Fibroblast of villous mesenchyme (primary cell): Measurements from ENCODE around the gene EPN3. TPM values are rescaled to one million over a fixed set of nuclear protein-coding genes. Genes with fewer than 3 reads are reported as not detected.

Experiments
- DNase-seq: peaks from one replicate; pipeline ENCODE4 v3.0.0-alpha.2; 2010; ENCODE audit warnings: low read depth
- H3K4me3 ChIP-seq: 2 replicates; pipeline ENCODE4 v1.5.1; 2011; ENCODE audit warnings: low read depth, mild to moderate bottlenecking, low read length
- total RNA-seq: library from RNA; depleted of rRNA; stranded (reverse); fragments of >200 nt; gene quantifications from 2 replicates; pipeline ENCODE4 v1.2.3, GENCODE V29; 2012
- TF ChIP-seq, protein P1 (sequence below): IDR thresholded peaks from 2 replicates; pipeline ENCODE4 v1.5.1; 2012; ENCODE audit warnings: low read depth, mild to moderate bottlenecking, low read length; ENCODE audit not compliant: insufficient read depth

EPN3 gene
- total RNA-seq, 1 donor: under 0.01 TPM

DNA sequence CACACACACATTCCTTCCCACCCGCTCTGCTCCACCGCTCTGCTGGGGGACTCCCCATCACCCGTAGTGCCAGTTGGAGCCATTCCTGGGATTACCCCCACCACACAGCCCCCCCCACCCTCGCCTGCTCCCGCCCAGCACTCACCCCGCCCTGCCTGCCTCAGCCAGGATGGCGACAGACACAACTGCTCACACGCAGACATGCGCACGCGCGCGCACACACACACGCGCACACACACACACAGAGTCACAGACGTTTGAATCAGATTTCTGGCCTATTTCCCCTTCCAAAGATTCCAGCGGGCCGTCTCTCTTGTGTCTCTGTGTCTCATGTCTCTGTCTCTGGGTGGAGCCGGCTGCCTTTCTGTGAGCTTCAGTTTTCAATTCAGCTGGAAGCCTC lies 32.4 kb downstream of the EPN3 start:
- no peak overlapping the region for H3K4me3 ChIP-seq

DNA sequence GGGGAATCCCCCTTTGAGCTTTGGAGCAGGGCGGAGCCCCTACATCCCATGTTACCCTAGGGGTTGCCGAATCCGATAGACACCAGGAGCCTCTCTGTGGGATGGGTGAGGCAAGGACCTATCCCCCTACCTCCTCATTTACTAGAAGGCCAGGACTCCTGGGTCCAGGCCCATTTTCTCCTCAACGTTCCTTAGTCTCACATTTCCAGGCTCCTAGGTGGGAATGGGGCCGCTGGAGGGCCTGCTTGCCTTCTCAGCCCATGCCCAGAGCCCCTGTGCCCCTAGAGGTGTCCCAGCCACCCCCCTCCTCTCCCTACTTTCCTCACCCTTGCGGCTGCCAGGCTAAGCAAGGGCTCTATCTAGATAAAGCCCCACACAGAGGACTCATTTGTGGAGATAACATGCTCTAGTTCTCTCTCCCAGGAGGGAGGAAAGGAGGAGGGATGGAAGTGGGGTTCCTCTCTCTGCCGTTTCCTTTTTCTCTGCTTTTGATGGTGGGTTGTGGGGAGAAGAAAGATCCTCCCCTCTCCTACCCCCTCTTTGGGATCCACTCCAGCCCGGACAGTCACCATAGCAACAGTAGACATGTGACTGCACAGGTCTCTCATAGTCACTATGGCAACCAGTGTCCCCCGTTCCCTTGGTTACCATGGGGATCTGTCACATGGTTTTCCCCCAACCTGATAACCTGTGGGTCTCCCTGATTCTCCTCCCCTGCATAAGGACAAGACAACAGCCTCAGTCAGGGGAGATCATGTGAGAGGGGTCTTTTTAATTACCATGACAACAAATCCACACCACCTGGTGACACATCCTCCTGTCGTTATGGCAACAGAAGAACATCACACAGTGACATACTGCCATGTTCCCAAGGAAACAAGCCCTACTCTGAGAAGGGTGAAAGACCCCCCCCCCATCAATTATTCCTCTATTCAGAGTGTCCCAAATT lies 33.1 kb downstream of the EPN3 start:
- H3K4me3 ChIP-seq: no peak overlapping the region
- no peak for DNase-seq
- TF ChIP-seq, protein P1, sequence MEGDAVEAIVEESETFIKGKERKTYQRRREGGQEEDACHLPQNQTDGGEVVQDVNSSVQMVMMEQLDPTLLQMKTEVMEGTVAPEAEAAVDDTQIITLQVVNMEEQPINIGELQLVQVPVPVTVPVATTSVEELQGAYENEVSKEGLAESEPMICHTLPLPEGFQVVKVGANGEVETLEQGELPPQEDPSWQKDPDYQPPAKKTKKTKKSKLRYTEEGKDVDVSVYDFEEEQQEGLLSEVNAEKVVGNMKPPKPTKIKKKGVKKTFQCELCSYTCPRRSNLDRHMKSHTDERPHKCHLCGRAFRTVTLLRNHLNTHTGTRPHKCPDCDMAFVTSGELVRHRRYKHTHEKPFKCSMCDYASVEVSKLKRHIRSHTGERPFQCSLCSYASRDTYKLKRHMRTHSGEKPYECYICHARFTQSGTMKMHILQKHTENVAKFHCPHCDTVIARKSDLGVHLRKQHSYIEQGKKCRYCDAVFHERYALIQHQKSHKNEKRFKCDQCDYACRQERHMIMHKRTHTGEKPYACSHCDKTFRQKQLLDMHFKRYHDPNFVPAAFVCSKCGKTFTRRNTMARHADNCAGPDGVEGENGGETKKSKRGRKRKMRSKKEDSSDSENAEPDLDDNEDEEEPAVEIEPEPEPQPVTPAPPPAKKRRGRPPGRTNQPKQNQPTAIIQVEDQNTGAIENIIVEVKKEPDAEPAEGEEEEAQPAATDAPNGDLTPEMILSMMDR: no peak

More for the DNA sequence above, 32.4 kb downstream of the EPN3 start:
- DNase-seq: peak; percentile 54
- TF ChIP-seq, protein P1: no peak

DNA sequence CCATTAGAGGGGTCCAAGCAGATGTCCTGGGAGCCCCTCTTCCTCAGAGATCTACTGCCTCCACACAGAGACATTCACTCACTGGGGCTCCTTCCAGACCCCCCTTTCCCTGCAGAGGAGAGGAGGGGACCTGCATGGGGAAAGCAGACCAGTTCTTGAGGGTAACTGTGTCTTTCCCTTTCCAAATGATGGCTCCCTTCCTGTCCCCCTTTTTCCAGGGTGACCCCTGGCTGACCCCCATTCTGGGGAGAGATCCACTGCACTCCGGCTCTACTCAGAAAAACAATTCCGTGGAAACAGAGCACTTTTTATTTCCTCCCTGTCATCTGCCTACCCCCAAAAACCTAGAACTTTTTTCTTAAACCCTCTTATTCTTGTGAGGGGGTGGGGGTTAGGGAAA lies 34.4 kb downstream of the EPN3 start:
- DNase-seq: no peak
- no peak overlapping the region for H3K4me3 ChIP-seq
- TF ChIP-seq, protein P1: no peak

DNA sequence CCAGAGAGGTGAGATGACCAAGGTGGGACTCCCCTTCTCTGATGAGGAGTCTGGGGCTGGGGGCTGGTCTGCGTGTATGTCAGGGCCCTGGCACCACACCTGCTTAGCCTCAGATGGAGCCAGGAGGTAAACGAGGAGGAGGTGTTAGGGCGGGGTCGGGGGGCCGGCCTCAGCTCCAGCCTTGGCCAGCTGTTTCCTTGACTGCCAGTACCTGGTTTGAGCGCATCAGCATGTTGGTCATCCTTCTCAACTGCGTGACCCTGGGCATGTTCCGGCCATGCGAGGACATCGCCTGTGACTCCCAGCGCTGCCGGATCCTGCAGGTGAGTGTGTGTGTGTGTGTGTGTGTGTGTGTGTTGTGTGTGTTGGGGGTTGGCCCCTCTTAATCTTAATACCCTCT lies 36.1 kb downstream of the EPN3 start:
- no peak overlapping the region for H3K4me3 ChIP-seq
- TF ChIP-seq, protein P1: no peak
- no peak for DNase-seq

DNA sequence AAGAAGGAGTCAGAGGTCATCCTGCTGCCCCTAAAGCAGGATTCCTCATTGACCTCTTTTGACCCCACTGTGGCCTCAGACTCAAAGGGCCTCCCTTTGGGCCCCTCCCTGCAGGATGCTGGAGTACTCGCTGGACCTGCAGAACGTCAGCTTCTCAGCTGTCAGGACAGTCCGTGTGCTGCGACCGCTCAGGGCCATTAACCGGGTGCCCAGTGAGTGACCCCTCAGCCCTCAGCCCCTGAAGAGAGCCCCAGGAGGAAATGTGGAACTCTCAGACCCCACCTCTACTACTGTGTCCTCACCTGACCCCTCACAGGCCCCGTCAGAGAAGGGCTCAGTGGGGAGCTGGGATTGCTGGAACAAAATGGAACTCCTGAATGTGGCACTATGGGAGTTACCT lies 37.1 kb downstream of the EPN3 start:
- TF ChIP-seq, protein P1: no peak

DNA sequence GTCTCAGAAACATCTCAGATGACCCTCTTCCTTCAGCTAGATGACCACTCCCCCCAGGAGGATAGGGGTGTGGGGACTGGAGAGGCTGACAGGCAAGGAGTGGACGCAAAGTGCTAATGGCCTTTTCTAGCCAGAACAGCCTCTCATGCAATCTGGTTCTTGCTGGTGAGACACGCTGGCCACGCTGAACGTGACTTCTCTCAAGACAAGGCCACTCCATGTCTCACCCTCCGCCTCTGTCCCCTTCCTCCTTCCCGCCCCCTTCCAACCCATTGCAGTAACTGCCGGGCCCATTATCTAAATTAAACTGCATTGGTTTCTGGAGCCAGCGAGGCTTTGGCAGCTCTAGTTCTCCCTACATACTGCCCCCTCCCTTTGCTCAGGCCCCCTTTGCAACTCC lies 37.5 kb downstream of the EPN3 start:
- no peak for DNase-seq
- no peak overlapping the region for H3K4me3 ChIP-seq
- TF ChIP-seq, protein P1: no peak

More for the DNA sequence above, 37.1 kb downstream of the EPN3 start:
- no peak overlapping the region for H3K4me3 ChIP-seq
- DNase-seq: no peak
